K562 (cell line): ENCODE results near the gene NRAP. TPM values are rescaled to one million over a fixed set of nuclear protein-coding genes. Genes with fewer than 3 reads are reported as not detected.

Experiments used
- RFX7 ChIP-seq: fragments of 250-450 bp; sonication (Bioruptor Pico); IDR thresholded peaks from 2 replicates; pipeline ENCODE4 v1.5.1; 2021; ENCODE audit warnings: mild to moderate bottlenecking
- ZNF449 ChIP-seq: fragments of 250-450 bp; sonication (Bioruptor Pico); IDR thresholded peaks from 2 replicates; pipeline ENCODE4 v1.8.0; 2022; ENCODE audit warnings: moderate library complexity, mild to moderate bottlenecking, inconsistent platforms
- polyA plus RNA-seq, 8 experiments: library from polyadenylated mRNA; depleted of rRNA in 4 of 8; stranded (reverse) in 5 of 8; unstranded in 3 of 8; fragments of >200 nt; fragmentation: Nextera tagmentation in 2 of 8; fragmentation: Illumina TruSeq in 1 of 8; extraction: Ambion mirVana in 2 of 8; extraction: Trizol in 1 of 8; gene quantifications; 2 replicates each; pipeline versions ENCODE4 v1.2.1 to v1.2.3, GENCODE V29; 2011 to 2014; ENCODE audit warnings: inconsistent platforms in 1 of 8, missing spikeins in 1 of 8
- total RNA-seq, 7 experiments: library from RNA; depleted of rRNA in 6 of 7; stranded (reverse); fragments of >200 nt in 6 of 7; fragmentation: Illumina TruSeq in 2 of 7; extraction: Trizol in 2 of 7; gene quantifications; 2 replicates each; pipeline versions ENCODE4 v1.2.1 to v1.2.3, GENCODE V29; 2011 to 2021; ENCODE audit warnings: low replicate concordance in 1 of 7
- TF ChIP-seq, protein P1 (sequence below): sonication (generic); formaldehyde crosslinking; IDR thresholded peaks from 2 replicates; pipeline ENCODE4 v1.8.0; 2023; ENCODE audit warnings: missing genetic modification reagents, mild to moderate bottlenecking, borderline replicate concordance
- TF ChIP-seq, protein P2 (sequence below), 2 experiments: fragments of 450-650 bp in 1 of 2; sonication (generic) in 1 of 2; formaldehyde crosslinking in 1 of 2; IDR thresholded peaks in 1 of 2; conservative IDR thresholded peaks in 1 of 2; 2 replicates each; pipeline versions ENCODE4 v1.6.1 to v1.8.1; 2016 to 2023; ENCODE audit warnings: mild to moderate bottlenecking in 2 of 2, moderate library complexity in 2 of 2, inconsistent platforms in 1 of 2, missing genetic modification reagents in 1 of 2

Gene NRAP
- total and polyA plus RNA-seq, 9 of the 15 experiments (the other 6 are each of a cell fraction or from before 2014, with no cell fraction given), result not detected

DNA sequence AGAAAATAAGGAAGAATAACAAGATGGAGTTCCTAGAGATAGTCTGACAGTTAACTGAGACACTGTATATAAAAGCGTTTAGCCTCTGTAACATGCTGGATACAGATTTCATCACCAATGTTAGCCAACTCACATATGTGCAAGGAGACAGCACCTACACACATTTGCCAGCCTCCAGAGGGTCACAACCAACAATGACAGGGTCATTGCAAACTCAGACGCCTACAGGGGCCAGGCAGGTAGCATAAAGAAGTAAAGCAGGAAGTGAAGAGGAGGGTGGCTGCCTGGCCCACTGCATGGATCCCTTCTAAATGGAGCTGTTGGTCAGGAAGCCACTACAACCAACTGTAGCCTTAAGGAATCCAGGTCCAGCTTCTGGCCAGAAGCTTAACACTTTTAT, 50.4 kb downstream of the NRAP start (continued):
- TF ChIP-seq ZNF449 (no peak), RFX7 (CRISPR knock-in tag) (no peak)
- TF ChIP-seq, protein P1, sequence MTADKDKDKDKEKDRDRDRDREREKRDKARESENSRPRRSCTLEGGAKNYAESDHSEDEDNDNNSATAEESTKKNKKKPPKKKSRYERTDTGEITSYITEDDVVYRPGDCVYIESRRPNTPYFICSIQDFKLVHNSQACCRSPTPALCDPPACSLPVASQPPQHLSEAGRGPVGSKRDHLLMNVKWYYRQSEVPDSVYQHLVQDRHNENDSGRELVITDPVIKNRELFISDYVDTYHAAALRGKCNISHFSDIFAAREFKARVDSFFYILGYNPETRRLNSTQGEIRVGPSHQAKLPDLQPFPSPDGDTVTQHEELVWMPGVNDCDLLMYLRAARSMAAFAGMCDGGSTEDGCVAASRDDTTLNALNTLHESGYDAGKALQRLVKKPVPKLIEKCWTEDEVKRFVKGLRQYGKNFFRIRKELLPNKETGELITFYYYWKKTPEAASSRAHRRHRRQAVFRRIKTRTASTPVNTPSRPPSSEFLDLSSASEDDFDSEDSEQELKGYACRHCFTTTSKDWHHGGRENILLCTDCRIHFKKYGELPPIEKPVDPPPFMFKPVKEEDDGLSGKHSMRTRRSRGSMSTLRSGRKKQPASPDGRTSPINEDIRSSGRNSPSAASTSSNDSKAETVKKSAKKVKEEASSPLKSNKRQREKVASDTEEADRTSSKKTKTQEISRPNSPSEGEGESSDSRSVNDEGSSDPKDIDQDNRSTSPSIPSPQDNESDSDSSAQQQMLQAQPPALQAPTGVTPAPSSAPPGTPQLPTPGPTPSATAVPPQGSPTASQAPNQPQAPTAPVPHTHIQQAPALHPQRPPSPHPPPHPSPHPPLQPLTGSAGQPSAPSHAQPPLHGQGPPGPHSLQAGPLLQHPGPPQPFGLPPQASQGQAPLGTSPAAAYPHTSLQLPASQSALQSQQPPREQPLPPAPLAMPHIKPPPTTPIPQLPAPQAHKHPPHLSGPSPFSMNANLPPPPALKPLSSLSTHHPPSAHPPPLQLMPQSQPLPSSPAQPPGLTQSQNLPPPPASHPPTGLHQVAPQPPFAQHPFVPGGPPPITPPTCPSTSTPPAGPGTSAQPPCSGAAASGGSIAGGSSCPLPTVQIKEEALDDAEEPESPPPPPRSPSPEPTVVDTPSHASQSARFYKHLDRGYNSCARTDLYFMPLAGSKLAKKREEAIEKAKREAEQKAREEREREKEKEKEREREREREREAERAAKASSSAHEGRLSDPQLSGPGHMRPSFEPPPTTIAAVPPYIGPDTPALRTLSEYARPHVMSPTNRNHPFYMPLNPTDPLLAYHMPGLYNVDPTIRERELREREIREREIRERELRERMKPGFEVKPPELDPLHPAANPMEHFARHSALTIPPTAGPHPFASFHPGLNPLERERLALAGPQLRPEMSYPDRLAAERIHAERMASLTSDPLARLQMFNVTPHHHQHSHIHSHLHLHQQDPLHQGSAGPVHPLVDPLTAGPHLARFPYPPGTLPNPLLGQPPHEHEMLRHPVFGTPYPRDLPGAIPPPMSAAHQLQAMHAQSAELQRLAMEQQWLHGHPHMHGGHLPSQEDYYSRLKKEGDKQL (CRISPR knock-in tag), result no peak
- TF ChIP-seq, protein P2, sequence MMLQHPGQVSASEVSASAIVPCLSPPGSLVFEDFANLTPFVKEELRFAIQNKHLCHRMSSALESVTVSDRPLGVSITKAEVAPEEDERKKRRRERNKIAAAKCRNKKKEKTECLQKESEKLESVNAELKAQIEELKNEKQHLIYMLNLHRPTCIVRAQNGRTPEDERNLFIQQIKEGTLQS (IDR thresholded peaks at IDR 0.05), result no peak
- TF ChIP-seq, protein P2 (CRISPR knock-in tag; conservative IDR thresholded peaks at IDR 0.05), result no peak
- TF ChIP-seq, all 486 proteins: peak for 0
